Activated T-cell treated with anti-CD3 and anti-CD28 coated beads, Interleukin-2, amount 50 U/mL, for 48 hours (primary cell): ENCODE measurements around the gene PBRM1.
"Not testable (repeated sequence)": the region's sequence is repeated elsewhere in the genome, so short reads cannot be mapped to it uniquely, and the experiment has no call there.

Experiments used
- DNase-seq, 2 experiments: peaks; one replicate each; pipeline ENCODE4 v3.0.0-alpha.2; 2020

Gene PBRM1

DNA sequence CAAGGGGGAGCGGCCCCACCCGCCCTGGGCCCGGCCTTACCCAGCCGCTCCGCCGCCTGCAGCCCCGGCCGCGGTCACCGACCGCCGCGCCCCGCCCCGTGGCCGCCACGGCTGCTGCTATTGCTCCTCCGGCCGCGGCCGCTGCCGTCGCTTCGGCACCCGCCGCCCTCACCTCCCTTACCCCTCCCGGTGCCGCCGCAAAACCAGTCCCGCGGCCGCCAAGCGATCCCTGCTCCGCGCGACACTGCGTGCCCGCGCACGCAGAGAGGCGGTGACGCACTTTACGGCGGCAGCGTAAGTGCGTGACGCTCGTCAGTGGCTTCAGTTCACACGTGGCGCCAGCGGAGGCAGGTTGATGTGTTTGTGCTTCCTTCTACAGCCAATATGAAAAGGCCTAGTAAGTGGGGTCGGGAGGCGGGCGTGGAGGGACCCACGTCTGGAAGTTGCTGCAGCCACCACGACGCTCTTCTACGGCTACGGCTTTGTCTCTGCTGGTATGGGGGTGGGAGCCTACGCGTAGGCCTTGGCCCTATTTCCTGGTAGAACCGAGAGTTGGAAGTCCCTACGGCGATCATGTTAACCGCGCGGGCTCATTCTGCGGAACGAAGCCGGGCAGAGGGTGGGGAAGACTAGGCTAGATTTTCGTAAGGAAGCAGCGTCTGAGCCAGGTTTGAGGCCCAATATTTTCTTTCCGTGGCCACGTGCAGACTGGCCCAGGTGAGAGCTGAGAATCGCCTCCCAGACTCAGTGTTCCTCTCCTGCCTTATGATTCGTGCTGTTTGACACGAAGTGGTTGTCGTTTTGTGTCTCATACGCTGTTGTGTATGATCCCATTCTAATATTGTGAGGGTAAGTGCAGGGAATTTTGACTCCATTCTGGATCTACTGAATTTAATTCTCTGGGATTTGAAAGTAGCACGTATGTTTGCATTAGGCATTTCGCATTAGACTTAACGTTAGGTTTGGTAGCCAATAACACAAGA, at the start of gene PBRM1, which contains the start of gene GNL3:
Gene PBRM1 (minus strand): TSS at position 205 of the 983 bp plus-strand sequence.
Gene GNL3 (plus strand): TSS at position 324 of the 983 bp plus-strand sequence. CDS start 61 bp downstream, at position 385.
- peak; percentile 94 to 96 for DNase-seq

DNA sequence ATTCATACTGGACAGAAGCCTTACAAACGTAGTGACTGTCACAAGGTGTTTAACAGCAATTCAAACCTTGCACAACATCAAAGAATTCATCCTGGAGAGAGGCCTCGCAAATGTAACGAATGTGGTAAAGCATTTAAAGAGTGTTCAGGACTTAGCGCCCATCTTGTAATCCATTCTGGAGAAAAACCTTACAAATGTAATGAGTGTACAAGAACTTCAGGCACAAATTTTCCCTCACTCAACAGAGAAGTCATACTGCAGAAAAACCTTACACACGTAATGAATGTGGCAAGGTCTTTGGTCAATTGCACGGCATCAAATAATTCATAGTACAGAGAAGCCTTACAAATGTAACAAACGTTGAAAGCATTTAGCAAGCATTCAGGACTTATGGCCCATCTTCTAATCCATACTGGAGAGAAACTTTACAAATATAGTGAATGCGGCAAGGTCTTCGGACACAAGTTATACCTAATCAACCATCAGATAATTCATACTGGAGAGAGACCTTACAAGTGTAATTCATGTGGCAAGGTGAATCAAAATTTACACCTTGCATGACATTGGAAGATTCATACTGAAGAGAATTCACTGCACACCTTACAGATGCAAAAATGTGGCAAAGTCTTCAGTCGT, 47.7 kb upstream of the PBRM1 start:
- DNase-seq: no peak

DNA sequence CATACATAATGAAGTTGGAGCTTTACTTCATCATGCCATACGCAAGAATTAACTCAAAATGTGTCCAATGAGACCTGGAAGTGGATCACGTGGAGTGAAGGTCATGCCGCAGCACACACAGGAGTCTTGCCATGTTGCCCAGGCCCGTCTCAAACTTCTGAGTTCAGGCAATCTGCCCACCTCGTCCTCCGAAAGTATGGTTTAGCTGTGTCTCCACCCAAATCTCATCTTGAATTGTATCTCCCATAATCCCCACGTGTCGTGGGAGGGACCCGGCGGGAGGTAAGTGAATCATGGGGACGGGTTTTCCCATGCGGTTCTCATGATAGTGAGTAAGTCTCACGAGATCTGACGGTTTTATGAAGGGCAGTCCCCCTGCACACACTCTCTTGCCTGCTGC, 45.9 kb upstream of the PBRM1 start:
- DNase-seq: no peak

DNA sequence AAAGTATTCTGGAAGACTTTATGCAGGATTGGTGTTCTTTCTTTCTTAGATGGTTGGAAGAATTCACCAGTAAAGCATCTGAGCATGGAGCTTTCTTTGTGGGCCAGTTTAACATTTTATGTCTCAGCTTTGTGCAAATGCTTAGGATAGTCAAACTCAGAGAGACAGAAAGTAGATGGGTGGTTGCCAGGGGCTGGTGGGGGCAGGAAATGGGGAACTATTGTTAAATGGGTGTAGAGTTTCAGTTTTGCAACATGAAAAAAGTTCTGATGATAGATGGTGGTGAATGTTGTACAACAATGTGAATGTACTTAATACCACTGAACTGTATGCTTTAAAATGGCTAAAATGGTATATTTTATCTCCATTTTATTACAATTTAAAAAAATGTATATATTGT, 45.0 kb upstream of the PBRM1 start:
- no peak for DNase-seq

DNA sequence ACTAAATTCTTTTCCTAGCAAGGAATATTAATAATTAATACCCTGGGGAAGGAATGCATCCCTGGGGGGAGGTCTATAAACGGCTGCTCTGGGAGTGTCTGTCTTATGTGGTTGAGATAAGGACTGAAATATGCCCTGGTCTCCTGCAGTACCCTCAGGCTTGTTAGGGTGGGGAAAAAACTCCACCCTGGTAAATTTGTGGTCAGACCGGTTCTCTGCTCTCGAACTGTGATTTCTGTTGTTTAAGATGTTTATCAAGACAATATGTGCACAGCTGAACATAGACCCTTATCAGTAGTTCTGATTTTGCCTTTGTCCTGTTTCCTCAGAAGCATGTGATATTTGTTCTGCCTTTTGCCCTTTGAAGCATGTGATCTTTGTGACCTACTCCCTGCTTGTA, 43.0 kb upstream of the PBRM1 start:
- not testable (repeated sequence) for DNase-seq

DNA sequence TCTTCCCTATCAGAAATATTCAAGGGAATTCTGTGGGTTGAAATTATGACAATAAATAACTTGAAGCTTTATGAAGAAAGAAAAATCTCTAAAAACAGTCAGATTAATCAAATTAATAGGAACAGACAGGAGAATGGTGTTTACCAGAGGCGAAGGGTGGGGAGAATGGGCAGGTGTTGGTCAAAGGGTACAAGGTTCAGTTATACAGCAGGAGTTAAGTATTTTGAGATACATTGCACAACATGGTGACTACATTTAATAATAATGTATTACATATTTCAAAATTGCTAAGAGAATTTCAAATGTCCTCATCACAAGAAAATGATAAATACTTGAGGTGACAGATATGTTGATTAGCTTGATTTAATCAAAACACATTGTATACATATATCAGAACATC, 38.8 kb upstream of the PBRM1 start:
- DNase-seq: no peak

DNA sequence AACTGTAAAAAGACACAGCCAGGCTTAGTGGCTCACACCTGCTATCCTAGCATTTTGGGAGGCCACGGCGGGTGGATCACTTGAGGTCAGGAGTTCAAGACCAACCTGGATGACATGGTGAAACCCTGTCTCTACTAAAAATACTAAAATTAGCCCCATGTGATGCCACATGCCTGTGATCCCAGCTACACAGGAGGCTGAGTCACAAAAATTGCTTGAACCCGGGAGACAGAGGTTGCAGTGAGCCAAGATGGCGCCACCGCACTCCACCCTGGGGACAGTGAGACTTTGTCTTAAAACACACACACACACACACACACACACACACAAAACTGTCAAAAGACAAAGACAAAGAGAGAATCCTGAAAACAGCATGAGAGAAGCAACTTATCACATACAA, 38.2 kb upstream of the PBRM1 start:
- no peak for DNase-seq

DNA sequence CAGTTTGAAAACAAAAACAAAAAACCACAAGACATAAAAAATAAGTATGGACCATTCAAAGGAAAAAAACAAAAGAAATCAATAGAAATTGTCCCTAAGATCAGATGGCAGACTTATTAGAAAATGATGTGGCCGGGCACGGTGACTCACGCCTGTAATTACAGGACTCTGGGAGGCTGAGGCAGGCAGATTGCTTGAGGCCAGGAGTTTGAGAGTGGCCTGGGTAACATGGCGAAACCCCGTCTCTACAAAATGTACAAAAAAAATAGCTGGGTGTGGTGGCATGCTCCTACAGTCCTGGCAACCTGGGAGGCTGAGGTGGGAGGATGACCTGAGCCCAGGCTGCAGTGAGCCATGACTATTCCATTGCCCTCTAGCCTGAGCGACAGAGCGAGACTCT, 36.8 kb upstream of the PBRM1 start:
- DNase-seq: no peak

DNA sequence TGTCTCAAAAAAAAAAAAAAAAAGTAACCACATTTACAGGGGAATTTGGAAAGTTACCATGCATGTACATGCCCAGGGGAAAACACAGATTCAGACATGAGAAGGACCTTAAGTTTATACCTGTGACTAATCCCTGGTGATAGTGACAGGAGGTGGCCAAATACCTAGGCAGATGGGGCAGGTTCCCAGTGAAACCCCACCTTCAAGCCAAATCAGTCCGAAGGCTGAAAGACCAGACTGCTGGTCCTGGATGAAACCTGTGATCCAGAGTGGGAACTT, 36.0 kb upstream of the PBRM1 start:
- DNase-seq: no peak

DNA sequence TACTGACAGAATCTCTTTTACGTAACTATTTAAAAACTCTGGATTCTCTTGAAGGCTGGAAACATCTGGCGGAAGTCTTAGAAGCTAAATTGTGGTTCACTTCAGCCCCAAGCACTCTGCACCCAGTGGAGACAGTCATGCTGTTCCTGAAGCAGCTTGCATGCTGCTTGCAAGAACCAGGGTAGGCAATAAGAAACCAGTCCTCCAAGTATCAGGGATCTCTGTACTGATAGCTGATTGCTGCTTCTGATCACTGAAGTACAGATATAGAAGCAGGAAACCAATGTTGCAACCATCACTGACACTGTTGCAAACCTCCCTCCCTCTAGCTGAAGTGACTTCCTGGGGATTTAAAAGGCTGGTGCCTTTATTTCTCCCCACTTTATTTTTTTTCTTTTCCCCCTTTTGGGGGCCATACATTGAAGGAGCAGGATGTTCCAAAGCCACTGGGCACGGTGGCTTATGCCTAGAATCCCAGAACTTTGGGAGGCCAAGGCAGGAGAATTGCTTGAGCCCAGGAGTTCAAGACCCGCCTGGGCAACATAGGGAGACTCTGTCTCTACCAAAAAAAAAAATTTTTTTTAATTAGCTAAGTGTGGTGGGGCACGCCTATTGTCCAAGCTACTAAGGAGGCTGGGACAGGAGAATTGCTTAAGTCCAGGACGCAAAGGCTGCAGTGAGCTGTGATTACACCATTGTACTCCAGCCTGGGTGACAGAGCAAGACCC, 35.5 kb upstream of the PBRM1 start:
- no peak for DNase-seq

DNA sequence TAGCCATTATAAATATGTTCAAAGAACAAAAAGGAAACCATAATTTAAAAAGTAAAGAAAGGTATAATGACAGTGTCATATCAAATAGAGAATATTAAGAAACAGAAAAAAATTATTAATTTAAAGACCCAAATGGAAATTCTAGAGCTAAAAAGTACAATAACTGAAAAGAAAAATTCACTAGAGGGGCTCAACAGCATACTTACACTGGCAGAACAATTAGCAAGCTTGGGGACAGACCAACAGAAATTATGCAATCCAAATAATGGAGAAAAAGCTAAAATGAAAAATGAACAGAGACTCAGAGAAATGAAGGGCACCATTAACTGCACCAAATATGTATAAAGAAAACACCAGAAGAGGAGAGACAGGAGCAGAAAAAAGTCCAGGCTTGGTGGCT, 33.9 kb upstream of the PBRM1 start:
- no peak for DNase-seq

DNA sequence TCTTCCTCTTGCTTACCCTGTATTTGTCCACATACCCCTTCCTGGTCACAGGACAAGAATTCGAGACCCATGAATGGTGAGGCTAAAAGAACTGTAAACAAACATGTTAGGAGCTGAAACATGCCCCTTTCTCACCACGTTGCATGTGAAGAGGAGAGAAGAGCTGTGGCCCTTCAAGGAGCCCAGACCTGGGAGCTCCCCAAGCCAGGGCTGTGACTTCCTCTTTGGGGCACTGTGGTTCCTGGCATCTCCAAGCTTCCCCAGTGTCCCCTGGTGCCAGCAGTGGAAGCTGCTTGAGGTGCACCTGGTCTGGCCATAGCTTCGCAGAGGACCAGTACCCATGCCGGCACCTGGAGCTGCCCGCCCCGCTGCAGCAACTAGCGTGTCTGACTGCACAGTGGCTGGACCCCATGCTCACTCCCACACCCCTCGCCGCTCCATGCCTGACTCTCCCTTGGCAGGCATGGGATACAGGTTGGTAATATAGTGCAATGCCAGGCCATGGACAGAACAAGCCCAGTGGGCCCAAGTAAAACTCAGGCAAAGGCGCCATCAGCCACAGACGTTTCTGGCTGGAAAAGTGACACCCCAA, 30.1 kb upstream of the PBRM1 start:
- no peak for DNase-seq

DNA sequence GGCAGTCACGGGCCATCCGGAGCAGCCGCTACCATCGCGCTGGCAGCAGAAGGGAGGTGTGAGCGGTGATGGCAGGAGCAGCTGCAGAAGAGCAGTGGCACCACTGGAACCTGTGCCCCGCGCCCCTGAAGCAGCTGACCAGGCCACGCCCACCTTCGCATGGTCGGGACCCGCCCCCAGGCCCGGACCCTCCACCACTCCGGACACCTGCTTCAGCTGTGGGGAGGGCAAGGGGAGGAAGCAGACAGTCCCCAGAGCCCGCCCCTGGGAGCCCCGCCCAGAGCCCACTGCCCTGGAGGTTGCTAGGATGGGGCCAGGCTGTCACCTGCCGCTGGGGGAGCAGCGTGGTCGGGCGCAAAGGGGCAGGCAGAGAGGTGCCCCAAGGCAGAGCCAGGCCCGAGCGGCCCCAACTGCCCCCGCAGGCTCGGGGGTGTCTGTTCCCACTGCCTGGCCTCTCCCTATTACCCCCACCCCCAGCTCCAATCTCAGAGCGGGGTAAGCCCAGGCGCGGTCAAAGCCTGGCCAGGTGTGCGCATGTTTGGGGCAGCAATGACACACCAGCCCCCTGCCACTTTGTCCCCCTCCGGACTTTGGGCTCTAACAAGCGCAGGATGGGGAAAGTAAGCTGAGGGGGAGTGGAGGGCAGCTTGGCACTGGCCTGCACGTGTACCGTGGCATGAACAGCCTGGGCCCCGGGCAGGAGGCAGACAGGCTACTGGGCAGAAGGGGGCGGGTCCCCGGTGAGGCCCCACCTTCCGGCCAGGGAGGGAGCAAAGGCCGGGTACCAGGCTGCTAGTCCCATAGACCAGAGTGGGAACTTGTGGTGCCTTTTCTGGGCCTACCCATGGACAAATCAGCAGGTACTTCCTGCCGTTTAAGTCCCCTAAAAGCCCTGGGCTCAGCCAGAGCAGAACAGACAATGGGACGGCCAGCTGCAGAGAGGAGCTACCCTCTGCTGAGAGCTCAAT, 28.9 kb upstream of the PBRM1 start:
- DNase-seq: no peak

DNA sequence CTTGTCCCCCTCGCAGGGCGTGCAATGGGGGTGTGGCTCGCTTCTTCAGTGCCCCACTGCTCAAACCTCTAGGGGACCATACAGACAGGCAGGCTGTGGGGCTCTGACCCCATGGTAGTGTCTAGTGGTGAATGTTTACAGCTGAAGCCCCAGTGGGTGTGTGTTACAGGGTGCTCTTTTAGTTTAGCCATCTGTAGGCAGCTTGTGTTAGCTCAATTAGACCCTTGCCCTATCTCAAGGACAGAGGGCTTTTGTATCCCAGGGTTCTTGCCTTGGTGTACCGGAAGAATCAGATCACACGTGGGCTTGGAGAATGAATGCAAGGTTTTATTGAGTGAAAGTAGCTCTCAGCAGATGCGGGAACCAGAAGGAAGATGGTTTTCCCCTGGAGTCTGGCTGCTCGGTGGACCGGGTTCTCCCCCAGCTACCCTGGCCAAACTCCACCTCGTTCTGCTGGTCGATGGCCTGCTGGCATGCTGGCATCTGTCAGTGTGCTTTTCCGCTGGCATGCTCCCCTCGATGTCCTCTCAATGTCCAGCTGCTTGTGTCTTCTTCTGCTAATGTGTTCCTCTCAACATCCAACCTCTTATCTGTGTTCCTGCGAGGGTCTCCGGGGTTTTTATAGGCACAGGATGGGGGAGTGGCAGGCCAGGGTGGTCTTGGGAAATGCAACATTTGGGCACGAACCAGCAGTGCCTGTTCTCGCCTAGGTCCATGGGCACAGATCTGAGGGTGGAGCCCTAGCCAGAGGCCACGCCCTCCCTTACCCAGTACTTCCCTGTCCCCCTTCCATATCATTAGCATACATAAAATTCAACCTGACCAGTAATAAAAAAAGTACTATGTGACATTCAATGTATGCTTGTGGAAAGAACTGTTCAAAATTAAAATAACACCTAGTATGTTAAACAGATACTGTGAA, 26.8 kb upstream of the PBRM1 start:
- no peak for DNase-seq

DNA sequence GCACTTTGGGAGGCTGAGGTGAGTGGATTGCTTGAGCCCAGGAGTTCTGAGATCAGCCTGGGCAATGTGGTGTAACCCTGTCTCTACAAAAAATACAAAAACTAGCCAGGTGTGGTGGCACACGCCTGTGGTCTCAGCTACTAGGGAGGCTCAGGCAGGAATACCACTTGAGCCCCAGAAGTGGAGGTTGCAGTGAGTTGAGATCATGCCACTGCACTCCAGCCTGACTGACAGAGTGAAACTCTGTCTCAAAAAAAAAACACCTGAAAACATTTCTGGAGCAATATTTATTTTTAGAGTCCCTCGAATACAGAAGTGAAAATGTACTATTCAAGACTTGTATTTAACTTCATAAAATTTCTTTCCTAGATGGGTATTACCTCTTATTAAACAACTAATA, 24.8 kb upstream of the PBRM1 start:
- no peak for DNase-seq

DNA sequence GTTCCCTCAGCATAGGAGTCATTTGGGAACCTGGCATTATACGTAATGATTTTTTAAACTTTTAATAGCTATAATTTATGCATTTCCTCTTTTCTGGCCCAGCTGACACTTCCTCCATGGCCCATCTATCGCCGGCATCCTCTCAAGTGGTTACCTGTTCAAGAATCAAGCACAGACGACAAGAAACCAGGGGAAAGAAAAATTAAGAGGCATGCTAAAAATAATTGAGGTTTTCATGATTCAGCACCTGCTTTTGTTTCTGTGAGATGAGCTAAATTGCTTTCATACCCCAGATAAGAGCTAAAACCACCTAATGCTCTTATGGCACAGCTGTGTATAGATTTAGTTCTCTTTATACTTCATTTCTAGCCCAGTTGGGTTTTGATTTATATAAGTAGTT, 21.9 kb upstream of the PBRM1 start:
- DNase-seq: no peak

DNA sequence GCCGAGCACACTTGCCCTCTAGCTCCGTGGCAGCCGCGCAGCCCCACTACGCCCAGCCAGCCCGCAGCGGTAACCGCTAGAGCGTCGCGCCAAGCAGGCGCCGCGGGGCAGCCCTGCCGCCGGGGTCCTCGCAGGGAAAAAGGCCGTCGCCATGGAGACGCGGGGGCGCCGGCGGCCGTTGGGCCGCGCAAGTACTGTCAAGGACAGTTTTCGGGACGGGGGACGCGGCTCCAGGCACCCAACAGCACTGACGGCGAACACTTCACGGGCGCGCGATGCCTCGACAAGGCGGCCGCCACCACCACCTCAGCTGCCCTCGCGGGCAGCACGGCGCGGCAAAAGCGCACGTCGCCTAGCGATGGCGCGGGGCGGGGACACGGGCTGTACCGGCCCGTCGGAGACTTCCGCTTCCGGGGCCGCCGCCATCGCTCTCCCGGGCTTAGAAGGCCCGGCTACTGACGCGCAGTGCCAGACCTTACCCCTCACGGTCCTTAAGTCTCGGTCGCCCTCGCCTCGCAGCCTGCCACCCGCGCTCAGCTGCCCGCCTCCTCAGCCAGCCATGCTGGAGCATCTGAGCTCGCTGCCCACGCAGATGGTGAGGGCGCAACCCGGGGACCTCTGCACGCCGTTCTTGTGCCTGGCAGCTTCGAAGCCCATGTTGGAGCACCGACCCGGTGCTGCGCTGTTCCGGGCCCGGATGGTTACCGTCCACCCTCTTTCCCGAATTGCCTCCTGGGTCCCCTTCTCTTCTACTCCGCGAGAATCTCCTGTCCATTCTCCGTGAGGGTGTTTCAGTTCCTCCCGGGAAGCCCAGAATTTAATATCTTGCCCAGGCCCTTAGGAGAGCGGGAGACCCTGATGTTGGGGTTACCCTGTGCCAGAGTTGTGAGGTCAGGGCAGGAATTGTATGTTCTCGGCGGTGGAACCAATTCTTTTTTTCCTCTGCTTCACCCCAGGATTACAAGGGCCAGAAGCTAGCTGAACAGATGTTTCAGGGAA, 20.3 kb upstream of the PBRM1 start, which contains the start of the genes GLT8D1 and SPCS1:
Gene GLT8D1 (minus strand): TSS at position 104 of the 999 bp plus-strand sequence. CDS start 5,331 bp downstream, outside the sequence.
Gene SPCS1 (plus strand): TSS at position 419 of the 999 bp plus-strand sequence. CDS start 141 bp downstream, at position 560.
- peak; percentile 89 to 93 for DNase-seq

DNA sequence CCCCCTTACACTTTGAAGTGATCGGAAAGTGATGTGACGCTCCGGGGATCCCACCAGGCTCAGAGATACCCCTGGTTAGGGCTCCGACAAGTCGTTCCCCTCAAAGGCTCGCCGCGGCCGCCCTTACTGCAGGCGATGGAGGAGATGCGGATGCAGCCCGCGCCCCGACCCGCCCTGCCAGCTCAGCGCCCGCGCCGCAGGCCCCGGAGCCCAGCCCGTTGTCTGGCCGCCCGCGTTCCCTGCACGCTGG, 19.6 kb upstream of the PBRM1 start:
- no peak for DNase-seq

DNA sequence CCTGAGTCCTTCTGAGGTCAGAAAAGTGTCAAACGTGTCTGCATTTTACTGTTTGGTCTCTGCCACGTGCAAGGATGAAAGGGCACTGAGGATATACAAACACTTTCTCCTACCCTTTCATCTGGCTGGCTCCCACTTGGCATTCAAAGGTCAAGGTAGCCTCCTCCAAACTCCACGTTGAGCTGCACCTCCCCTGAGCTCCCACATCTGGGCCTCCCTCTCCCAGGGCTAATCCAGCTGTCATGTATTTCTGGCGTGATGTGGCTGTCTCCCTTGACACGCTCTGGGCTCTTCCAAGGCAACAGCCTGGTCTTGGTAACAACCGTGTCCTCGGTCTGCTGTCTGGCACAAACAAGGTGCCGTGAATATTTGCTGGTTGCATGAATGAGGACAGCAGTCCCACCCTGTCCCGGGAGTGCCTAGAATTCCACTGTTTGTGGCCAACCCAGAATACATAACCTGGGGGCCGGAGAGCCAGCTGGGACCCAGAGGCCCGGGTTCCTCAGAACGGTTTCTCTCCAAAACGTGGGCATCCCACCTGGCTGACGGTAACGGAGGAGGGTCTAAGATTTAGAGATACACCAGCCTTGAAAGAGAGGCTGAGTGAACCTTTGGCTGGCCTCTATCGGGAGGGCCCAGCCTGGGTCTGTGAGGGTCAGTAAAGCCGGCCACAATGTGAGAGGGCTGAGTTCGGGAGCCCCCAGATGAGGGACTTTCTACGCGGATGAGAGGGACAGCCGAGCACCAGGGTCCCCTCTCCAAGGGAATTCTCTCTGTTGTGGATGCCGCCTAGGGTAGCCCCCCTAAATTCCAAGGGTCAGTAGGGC, 19.1 kb upstream of the PBRM1 start:
- DNase-seq: peak; percentile 40 to 44
